Measurements from ENCODE around the gene GGA3.

GRCh38 chr17:75246404-75246803 is 15.0 kb downstream of the GGA3 start:
- TF ChIP-seq, protein P1, sequence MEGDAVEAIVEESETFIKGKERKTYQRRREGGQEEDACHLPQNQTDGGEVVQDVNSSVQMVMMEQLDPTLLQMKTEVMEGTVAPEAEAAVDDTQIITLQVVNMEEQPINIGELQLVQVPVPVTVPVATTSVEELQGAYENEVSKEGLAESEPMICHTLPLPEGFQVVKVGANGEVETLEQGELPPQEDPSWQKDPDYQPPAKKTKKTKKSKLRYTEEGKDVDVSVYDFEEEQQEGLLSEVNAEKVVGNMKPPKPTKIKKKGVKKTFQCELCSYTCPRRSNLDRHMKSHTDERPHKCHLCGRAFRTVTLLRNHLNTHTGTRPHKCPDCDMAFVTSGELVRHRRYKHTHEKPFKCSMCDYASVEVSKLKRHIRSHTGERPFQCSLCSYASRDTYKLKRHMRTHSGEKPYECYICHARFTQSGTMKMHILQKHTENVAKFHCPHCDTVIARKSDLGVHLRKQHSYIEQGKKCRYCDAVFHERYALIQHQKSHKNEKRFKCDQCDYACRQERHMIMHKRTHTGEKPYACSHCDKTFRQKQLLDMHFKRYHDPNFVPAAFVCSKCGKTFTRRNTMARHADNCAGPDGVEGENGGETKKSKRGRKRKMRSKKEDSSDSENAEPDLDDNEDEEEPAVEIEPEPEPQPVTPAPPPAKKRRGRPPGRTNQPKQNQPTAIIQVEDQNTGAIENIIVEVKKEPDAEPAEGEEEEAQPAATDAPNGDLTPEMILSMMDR (IDR thresholded peaks at IDR 0.05): no peak
- no peak for TF ChIP-seq POLR2A (IDR thresholded peaks at IDR 0.05)
